SK-N-SH treated with all-trans-retinoic acid at 6 μM for 48 hours (cell line): ENCODE data around the gene PRCP.

Source experiments
- CREB5 ChIP-seq: fragments of 250-450 bp; sonication (Bioruptor Pico); IDR thresholded peaks from 2 replicates; pipeline ENCODE4 v1.5.1; 2020; ENCODE audit warnings: low read depth, mild to moderate bottlenecking, moderate library complexity
- GLIS3 ChIP-seq: fragments of 250-450 bp; sonication (Bioruptor Pico); IDR thresholded peaks from 2 replicates; pipeline ENCODE4 v1.5.0; 2020; ENCODE audit warnings: mild to moderate bottlenecking, moderate library complexity
- PATZ1 ChIP-seq: fragments of 250-450 bp; sonication (Bioruptor Pico); IDR thresholded peaks from 2 replicates; pipeline ENCODE4 v1.8.0; 2020; ENCODE audit warnings: mild to moderate bottlenecking, moderate library complexity, borderline replicate concordance
- PPARA ChIP-seq: fragments of 250-450 bp; sonication (Bioruptor Pico); IDR thresholded peaks from 2 replicates; pipeline ENCODE4 v1.5.0; 2020; ENCODE audit warnings: mild to moderate bottlenecking, borderline replicate concordance

- no peak for TF ChIP-seq CREB5
- no peak for TF ChIP-seq PPARA (CRISPR knock-in tag)
- no peak for TF ChIP-seq PATZ1 (CRISPR knock-in tag)
- no peak for TF ChIP-seq GLIS3 (CRISPR knock-in tag)
Measured at GRCh38 chr11:82899186-82899820, 927 bp downstream of the PRCP start.
